ENCODE data around the gene COMT. TPM values are rescaled to one million over a fixed set of nuclear protein-coding genes. Genes with fewer than 3 reads are reported as not detected.

COMT gene
- total and polyA plus RNA-seq, 9 of the 15 experiments (the other 6 are each of a cell fraction or from before 2014, with no cell fraction given), result 12.5 to 351 (median 155) TPM

DNA sequence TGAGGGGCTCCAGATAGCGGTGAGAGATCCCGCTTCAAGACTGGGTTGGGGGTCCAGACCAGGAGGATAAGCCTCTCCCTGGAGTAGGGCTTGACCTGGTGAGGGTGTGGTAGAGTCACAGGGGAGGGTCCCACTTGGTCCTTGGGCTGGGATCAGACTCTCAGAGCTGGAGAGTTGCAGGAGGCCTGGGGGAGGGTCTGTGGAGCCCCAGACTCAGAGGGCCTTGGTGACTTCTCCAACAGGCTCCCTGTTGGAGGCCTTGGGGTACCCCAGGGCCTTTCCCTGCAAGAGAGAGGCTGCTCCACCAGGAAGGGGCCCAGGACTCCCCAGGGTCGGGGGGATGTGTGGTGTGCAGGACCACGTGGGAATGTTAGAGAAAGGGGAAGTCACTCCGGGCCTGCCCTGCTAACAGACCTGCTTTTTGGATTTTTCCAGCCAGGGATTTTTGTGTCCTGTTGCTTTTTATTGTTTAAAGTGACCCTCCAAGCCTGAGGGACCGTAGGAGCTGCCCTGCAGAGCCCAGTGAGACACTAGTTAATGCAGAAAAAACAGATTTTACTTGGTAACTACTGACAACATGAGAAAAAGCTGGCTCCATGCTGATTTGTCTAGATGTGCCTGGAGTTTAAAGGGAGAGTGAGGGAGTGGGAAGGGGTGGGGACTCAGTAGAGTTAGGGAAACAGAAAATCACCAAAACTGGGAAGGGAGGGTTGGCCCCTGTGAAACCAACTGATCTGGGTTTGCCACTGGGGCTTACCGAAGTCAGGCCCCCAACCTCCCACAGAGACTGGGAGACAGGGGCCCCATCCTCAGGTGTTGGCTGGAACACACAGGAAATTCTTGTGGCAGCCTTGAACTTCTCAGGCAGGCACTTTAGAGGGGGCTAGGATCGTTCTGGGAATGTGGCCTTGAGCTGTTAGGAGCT is 847 bp downstream of the COMT start (continued):
- TF ChIP-seq WHSC1 (IDR thresholded peaks at IDR 0.05; ENCODE audit: low read length), result peak; percentile 80
- TF ChIP-seq, protein P1, sequence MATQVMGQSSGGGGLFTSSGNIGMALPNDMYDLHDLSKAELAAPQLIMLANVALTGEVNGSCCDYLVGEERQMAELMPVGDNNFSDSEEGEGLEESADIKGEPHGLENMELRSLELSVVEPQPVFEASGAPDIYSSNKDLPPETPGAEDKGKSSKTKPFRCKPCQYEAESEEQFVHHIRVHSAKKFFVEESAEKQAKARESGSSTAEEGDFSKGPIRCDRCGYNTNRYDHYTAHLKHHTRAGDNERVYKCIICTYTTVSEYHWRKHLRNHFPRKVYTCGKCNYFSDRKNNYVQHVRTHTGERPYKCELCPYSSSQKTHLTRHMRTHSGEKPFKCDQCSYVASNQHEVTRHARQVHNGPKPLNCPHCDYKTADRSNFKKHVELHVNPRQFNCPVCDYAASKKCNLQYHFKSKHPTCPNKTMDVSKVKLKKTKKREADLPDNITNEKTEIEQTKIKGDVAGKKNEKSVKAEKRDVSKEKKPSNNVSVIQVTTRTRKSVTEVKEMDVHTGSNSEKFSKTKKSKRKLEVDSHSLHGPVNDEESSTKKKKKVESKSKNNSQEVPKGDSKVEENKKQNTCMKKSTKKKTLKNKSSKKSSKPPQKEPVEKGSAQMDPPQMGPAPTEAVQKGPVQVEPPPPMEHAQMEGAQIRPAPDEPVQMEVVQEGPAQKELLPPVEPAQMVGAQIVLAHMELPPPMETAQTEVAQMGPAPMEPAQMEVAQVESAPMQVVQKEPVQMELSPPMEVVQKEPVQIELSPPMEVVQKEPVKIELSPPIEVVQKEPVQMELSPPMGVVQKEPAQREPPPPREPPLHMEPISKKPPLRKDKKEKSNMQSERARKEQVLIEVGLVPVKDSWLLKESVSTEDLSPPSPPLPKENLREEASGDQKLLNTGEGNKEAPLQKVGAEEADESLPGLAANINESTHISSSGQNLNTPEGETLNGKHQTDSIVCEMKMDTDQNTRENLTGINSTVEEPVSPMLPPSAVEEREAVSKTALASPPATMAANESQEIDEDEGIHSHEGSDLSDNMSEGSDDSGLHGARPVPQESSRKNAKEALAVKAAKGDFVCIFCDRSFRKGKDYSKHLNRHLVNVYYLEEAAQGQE (IDR thresholded peaks at IDR 0.05; ENCODE audit: borderline replicate concordance), result no peak
- TF ChIP-seq, protein P1 (CRISPR knock-in tag; IDR thresholded peaks at IDR 0.05; ENCODE audit: low read depth), result peak; percentile 40; the same call in 1 of the 2 replicates
- TF ChIP-seq ZNF133 (CRISPR knock-in tag; IDR thresholded peaks at IDR 0.05), result peak; percentile 50; the same call in 1 of the 2 replicates
- TF ChIP-seq ZFP1 (CRISPR knock-in tag; IDR thresholded peaks at IDR 0.05), result peak; percentile 17; the same call in 1 of the 2 replicates
- peak; percentile 85 for TF ChIP-seq MXI1 (IDR thresholded peaks at IDR 0.05; ENCODE audit: low read depth, low read length)
- no peak for TF ChIP-seq SAFB2 (IDR thresholded peaks at IDR 0.05; ENCODE audit: borderline replicate concordance, low read depth, low read length, severe bottlenecking)
- TF ChIP-seq, protein P2, sequence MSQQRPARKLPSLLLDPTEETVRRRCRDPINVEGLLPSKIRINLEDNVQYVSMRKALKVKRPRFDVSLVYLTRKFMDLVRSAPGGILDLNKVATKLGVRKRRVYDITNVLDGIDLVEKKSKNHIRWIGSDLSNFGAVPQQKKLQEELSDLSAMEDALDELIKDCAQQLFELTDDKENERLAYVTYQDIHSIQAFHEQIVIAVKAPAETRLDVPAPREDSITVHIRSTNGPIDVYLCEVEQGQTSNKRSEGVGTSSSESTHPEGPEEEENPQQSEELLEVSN (IDR thresholded peaks at IDR 0.05; ENCODE audit: borderline replicate concordance in 1 of 2, extremely low read depth in 1 of 2, insufficient read depth in 1 of 2, insufficient read length in 1 of 2, low read depth in 1 of 2, low read length in 1 of 2, poor library complexity in 1 of 2, severe bottlenecking in 1 of 2), result peak; percentile 72 to 78
- TF ChIP-seq NR4A1 (CRISPR knock-in tag; IDR thresholded peaks at IDR 0.05), result peak; percentile 85; the same call in 1 of the 2 replicates
- peak; percentile 65; the same call in 1 of the 2 replicates for TF ChIP-seq NR4A1 (tag; IDR thresholded peaks at IDR 0.05)
